Measurements from ENCODE around the gene JCAD. TPM values are rescaled to one million over a fixed set of nuclear protein-coding genes. Genes with fewer than 3 reads are reported as not detected.
"Not testable (repeated sequence)": the region's sequence is repeated elsewhere in the genome, so short reads cannot be mapped to it uniquely, and the experiment has no call there.

The JCAD gene
- total RNA-seq (under 1 TPM in 2 of 5 experiments, not detected in 3; 0.44 to 0.56 TPM), polyA plus RNA-seq (not detected), total RNA-seq (not detected)

- Histone ChIP-seq H3K4me1 (ENCODE audit: control insufficient read depth in 2 of 2, insufficient read depth in 2 of 2, low read length in 2 of 2) (peaks cover 5 to 12% of the 10 kb centered on the region in 2 donors), H3K9me3 (ENCODE audit: control insufficient read depth in 2 of 3, low read length in 3 of 3) (no peaks in the 10 kb centered on the region), H3K36me3 (ENCODE audit: control insufficient read depth in 2 of 3, insufficient read depth in 3 of 3, low read length in 3 of 3) (no peaks in the 10 kb centered on the region), H3K4me3 (ENCODE audit: low read length) (peak within 1 kb of the TSS; percentile 39), H3K27me3 (ENCODE audit: control insufficient read depth in 2 of 2, insufficient read depth in 2 of 2, low read length in 2 of 2) (peaks cover 5 to 23% of the 10 kb centered on the region in 2 donors), H3K27ac (ENCODE audit: low read depth, low read length) (no peak within 1 kb of the TSS)
- POLR2A ChIA-PET = no interaction called here
- Mint-ChIP-seq H3K27me3 (peaks cover 67 to 90% (median 83%) of the 10 kb centered on the region in 5 donors), H3K4me1 (peaks cover 5 to 11% (median 6%) of the 10 kb centered on the region in 7 donors), H3K4me3 (peak within 1 kb of the TSS; percentile 68 to 95 (median 78)), H3K36me3 (peaks cover 0 to 5% (median 0%) of the 10 kb centered on the region in 5 donors), H3K27ac (no peak within 1 kb of the TSS), H3K9me3 (peaks cover 0 to 5% (median 0%) of the 10 kb centered on the region in 11 donors)
- DNase-seq = peak in 6 of 9 donors; percentile 17 to 63 (median 36)
- peak; percentile 86 for ATAC-seq
- intact Hi-C loops (cut with micrococcal nuclease) = loop anchor here (2.0 to 5.0 kb wide), 2 partner anchors 32 to 33 kb away; no protein-coding TSS in a partner anchor
- CTCF ChIA-PET = no interaction called here
These were observed at the start of gene JCAD for GRCh38 chr10:30059209-30060107. TSS of gene JCAD (minus strand) at chr10:30059586. CDS start at chr10:30047812, 11,774 bp downstream.

DNA sequence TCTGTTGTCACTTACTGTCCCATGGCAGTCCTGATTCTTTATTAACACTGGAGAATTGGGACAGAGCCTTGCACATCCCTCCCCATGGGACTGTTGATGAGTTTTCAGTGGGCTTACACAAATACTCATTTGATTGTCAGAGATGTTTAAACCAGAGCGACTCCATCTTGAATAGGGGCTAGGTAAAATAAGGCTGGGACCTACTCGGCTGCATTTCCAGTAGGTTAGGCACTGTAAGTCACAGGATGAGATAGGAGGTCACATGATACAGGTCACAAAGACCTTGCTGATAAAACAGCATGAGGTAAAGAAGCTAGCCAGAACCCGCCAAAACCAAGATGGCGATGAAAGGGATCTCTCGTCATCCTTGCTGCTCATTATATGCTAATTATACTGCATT lies 47.6 kb upstream of the JCAD start:
- CTCF ChIA-PET = no interaction called here
- H3K27me3 Mint-ChIP-seq = peaks cover 28 to 61% (median 42%) of the 10 kb centered on the region in 5 donors

GRCh38 chr10:30103595-30104320 lies 44.4 kb upstream of the JCAD start:
- H3K9me3 Mint-ChIP-seq = peaks cover 0 to 5% (median 0%) of the 10 kb centered on the region in 11 donors
- Histone ChIP-seq H3K27me3 (ENCODE audit: control insufficient read depth in 2 of 2, insufficient read depth in 2 of 2, low read length in 2 of 2) (no peaks in the 10 kb centered on the region), H3K9me3 (ENCODE audit: control insufficient read depth in 2 of 3, low read length in 3 of 3) (no peaks in the 10 kb centered on the region), H3K27ac (ENCODE audit: low read depth, low read length) (no peak overlapping the region), H3K36me3 (ENCODE audit: control insufficient read depth in 2 of 3, insufficient read depth in 3 of 3, low read length in 3 of 3) (no peaks in the 10 kb centered on the region), H3K4me3 (ENCODE audit: low read length) (no peak overlapping the region), H3K4me1 (ENCODE audit: control insufficient read depth in 2 of 2, insufficient read depth in 2 of 2, low read length in 2 of 2) (no peaks in the 10 kb centered on the region)
- H3K4me3 Mint-ChIP-seq = no peak overlapping the region
- H3K27ac Mint-ChIP-seq = no peak overlapping the region
- ChIA-PET CTCF (no interaction called here), POLR2A (no interaction called here)
- intact Hi-C loops (cut with micrococcal nuclease) = no loop called here
- H3K4me1 Mint-ChIP-seq = no peaks in the 10 kb centered on the region
- ATAC-seq (no peak), DNase-seq (no peak)
- no peaks in the 10 kb centered on the region for H3K36me3 Mint-ChIP-seq
- peaks cover 28 to 49% (median 36%) of the 10 kb centered on the region in 5 donors for H3K27me3 Mint-ChIP-seq

More for the DNA sequence above, 47.6 kb upstream of the JCAD start:
- Histone ChIP-seq H3K36me3 (ENCODE audit: control insufficient read depth in 2 of 3, insufficient read depth in 3 of 3, low read length in 3 of 3) (no peaks in the 10 kb centered on the region), H3K4me1 (ENCODE audit: control insufficient read depth in 2 of 2, insufficient read depth in 2 of 2, low read length in 2 of 2) (no peaks in the 10 kb centered on the region), H3K9me3 (ENCODE audit: control insufficient read depth in 2 of 3, low read length in 3 of 3) (no peaks in the 10 kb centered on the region), H3K27ac (ENCODE audit: low read depth, low read length) (no peak overlapping the region), H3K27me3 (ENCODE audit: control insufficient read depth in 2 of 2, insufficient read depth in 2 of 2, low read length in 2 of 2) (no peaks in the 10 kb centered on the region), H3K4me3 (ENCODE audit: low read length) (no peak overlapping the region)
- intact Hi-C loops (cut with micrococcal nuclease) = no loop called here
- DNase-seq (no peak), ATAC-seq (no peak)
- Mint-ChIP-seq H3K27ac (no peak overlapping the region), H3K4me3 (no peak overlapping the region), H3K4me1 (no peaks in the 10 kb centered on the region), H3K36me3 (no peaks in the 10 kb centered on the region), H3K9me3 (peaks cover 0 to 5% (median 0%) of the 10 kb centered on the region in 11 donors)
- POLR2A ChIA-PET = no interaction called here

GRCh38 chr10:30099706-30100105 lies 40.3 kb upstream of the JCAD start:
- H3K4me1 ChIP-seq (ENCODE audit: control insufficient read depth in 2 of 2, insufficient read depth in 2 of 2, low read length in 2 of 2); CTCF ChIA-PET; H3K4me3 Mint-ChIP-seq; H3K27ac ChIP-seq (ENCODE audit: low read depth, low read length); H3K27ac Mint-ChIP-seq; H3K9me3 ChIP-seq (ENCODE audit: control insufficient read depth in 2 of 3, low read length in 3 of 3); H3K4me1 Mint-ChIP-seq; ATAC-seq; H3K9me3 Mint-ChIP-seq; H3K36me3 Mint-ChIP-seq; DNase-seq; H3K27me3 ChIP-seq (ENCODE audit: control insufficient read depth in 2 of 2, insufficient read depth in 2 of 2, low read length in 2 of 2); H3K4me3 ChIP-seq (ENCODE audit: low read length); POLR2A ChIA-PET; intact Hi-C loops (cut with micrococcal nuclease); H3K36me3 ChIP-seq (ENCODE audit: control insufficient read depth in 2 of 3, insufficient read depth in 3 of 3, low read length in 3 of 3): not testable (repeated sequence)
- H3K27me3 Mint-ChIP-seq = peaks cover 32 to 48% (median 46%) of the 10 kb centered on the region in 5 donors

GRCh38 chr10:30099101-30099500 lies 39.7 kb upstream of the JCAD start:
- peaks cover 32 to 50% (median 44%) of the 10 kb centered on the region in 5 donors for H3K27me3 Mint-ChIP-seq
- no peak overlapping the region for H3K27ac ChIP-seq (ENCODE audit: low read depth, low read length)
- DNase-seq (no peak), ATAC-seq (no peak)
- peaks cover 0 to 5% (median 0%) of the 10 kb centered on the region in 11 donors for H3K9me3 Mint-ChIP-seq
- no peaks in the 10 kb centered on the region for H3K36me3 Mint-ChIP-seq
- H3K9me3 ChIP-seq (ENCODE audit: control insufficient read depth in 2 of 3, low read length in 3 of 3) = no peaks in the 10 kb centered on the region
- no peak overlapping the region for H3K4me3 Mint-ChIP-seq
- H3K4me3 ChIP-seq (ENCODE audit: low read length) = no peak overlapping the region
- H3K4me1 Mint-ChIP-seq = no peaks in the 10 kb centered on the region
- no peaks in the 10 kb centered on the region for H3K4me1 ChIP-seq (ENCODE audit: control insufficient read depth in 2 of 2, insufficient read depth in 2 of 2, low read length in 2 of 2)
- CTCF ChIA-PET = no interaction called here
- no peaks in the 10 kb centered on the region for H3K36me3 ChIP-seq (ENCODE audit: control insufficient read depth in 2 of 3, insufficient read depth in 3 of 3, low read length in 3 of 3)
- H3K27me3 ChIP-seq (ENCODE audit: control insufficient read depth in 2 of 2, insufficient read depth in 2 of 2, low read length in 2 of 2) = no peaks in the 10 kb centered on the region
- intact Hi-C loops (cut with micrococcal nuclease) = no loop called here
- POLR2A ChIA-PET = no interaction called here
- H3K27ac Mint-ChIP-seq = no peak overlapping the region

- DNase-seq = no peak
- POLR2A ChIA-PET = no interaction called here
- CTCF ChIA-PET = no interaction called here
- H3K4me3 Mint-ChIP-seq = no peak overlapping the region
- peaks cover 0 to under 1% (median 0%) of the 10 kb centered on the region in 11 donors for H3K9me3 Mint-ChIP-seq
- no peaks in the 10 kb centered on the region for H3K36me3 Mint-ChIP-seq
- H3K27ac ChIP-seq (ENCODE audit: low read depth, low read length) = no peak overlapping the region
- H3K27me3 ChIP-seq (ENCODE audit: control insufficient read depth in 2 of 2, insufficient read depth in 2 of 2, low read length in 2 of 2) = no peaks in the 10 kb centered on the region
- intact Hi-C loops (cut with micrococcal nuclease) = no loop called here
- no peaks in the 10 kb centered on the region for H3K36me3 ChIP-seq (ENCODE audit: control insufficient read depth in 2 of 3, insufficient read depth in 3 of 3, low read length in 3 of 3)
- H3K4me1 ChIP-seq (ENCODE audit: control insufficient read depth in 2 of 2, insufficient read depth in 2 of 2, low read length in 2 of 2) = no peaks in the 10 kb centered on the region
- peaks cover 30 to 46% (median 39%) of the 10 kb centered on the region in 5 donors for H3K27me3 Mint-ChIP-seq
- no peaks in the 10 kb centered on the region for H3K9me3 ChIP-seq (ENCODE audit: control insufficient read depth in 2 of 3, low read length in 3 of 3)
- H3K4me1 Mint-ChIP-seq = no peaks in the 10 kb centered on the region
- H3K4me3 ChIP-seq (ENCODE audit: low read length) = no peak overlapping the region
- ATAC-seq = no peak
- no peak overlapping the region for H3K27ac Mint-ChIP-seq
These were observed 39.2 kb upstream of the JCAD start for GRCh38 chr10:30098629-30099028.
